ENCODE results near the gene CACNA1B.

The CACNA1B gene

GRCh38 chr9:138060365-138060764 lies 182.8 kb downstream of the CACNA1B start:
- no peak for DNase-seq

GRCh38 chr9:138060881-138061280 lies 183.3 kb downstream of the CACNA1B start:
- no peak for DNase-seq

GRCh38 chr9:138061631-138062030 lies 184.0 kb downstream of the CACNA1B start:
- no peak for DNase-seq

GRCh38 chr9:138062196-138062595 lies 184.6 kb downstream of the CACNA1B start:
- DNase-seq, result no peak

GRCh38 chr9:138063033-138063432 lies 185.5 kb downstream of the CACNA1B start:
- no peak for DNase-seq

- DNase-seq, result no peak
Observed at GRCh38 chr9:138063785-138064184, 186.2 kb downstream of the CACNA1B start.

- no peak for DNase-seq
Observed at GRCh38 chr9:138064547-138064946, 187.0 kb downstream of the CACNA1B start.

- DNase-seq, result no peak
Observed at GRCh38 chr9:138065287-138065686, 187.7 kb downstream of the CACNA1B start.

- DNase-seq, result no peak
Observed at GRCh38 chr9:138066049-138066448, 188.5 kb downstream of the CACNA1B start.

- DNase-seq, result no peak
Observed at GRCh38 chr9:138067613-138068367, 190.2 kb downstream of the CACNA1B start.

- no peak for DNase-seq
Observed at GRCh38 chr9:138068601-138069035, 191.0 kb downstream of the CACNA1B start.

GRCh38 chr9:138069731-138070456 lies 192.3 kb downstream of the CACNA1B start:
- no peak for DNase-seq

GRCh38 chr9:138070815-138071214 lies 193.2 kb downstream of the CACNA1B start:
- DNase-seq, result no peak

- DNase-seq, result no peak
Observed at GRCh38 chr9:138071292-138071691, 193.7 kb downstream of the CACNA1B start.

- no peak for DNase-seq
Observed at GRCh38 chr9:138071731-138072130, 194.1 kb downstream of the CACNA1B start.

GRCh38 chr9:138072161-138072842 lies 194.7 kb downstream of the CACNA1B start:
- DNase-seq, result no peak

GRCh38 chr9:138072897-138073296 lies 195.3 kb downstream of the CACNA1B start:
- no peak for DNase-seq

- DNase-seq, result no peak
Observed at GRCh38 chr9:138073408-138073807, 195.8 kb downstream of the CACNA1B start.

GRCh38 chr9:138073808-138074207 lies 196.2 kb downstream of the CACNA1B start:
- DNase-seq, result no peak

- no peak for DNase-seq
Observed at GRCh38 chr9:138074516-138074915, 196.9 kb downstream of the CACNA1B start.

GRCh38 chr9:138075496-138075895 lies 197.9 kb downstream of the CACNA1B start:
- no peak for DNase-seq

GRCh38 chr9:138075961-138076649 lies 198.5 kb downstream of the CACNA1B start:
- no peak for DNase-seq

- no peak for DNase-seq
Observed at GRCh38 chr9:138076650-138077009, 199.0 kb downstream of the CACNA1B start.

All from NCI-H1694 treated with DMSO at 0.1 percent for 48 hours (cell line).